Inflammatory macrophage treated with lipopolysaccharide for 1 hour (primary cell): ENCODE results near the gene BCL2L11.

ENCODE experiments used
- DNase-seq, 2 donors: peaks; one replicate each; pipeline ENCODE4 v3.0.0-alpha.2; 2020 to 2022

The BCL2L11 gene

DNA sequence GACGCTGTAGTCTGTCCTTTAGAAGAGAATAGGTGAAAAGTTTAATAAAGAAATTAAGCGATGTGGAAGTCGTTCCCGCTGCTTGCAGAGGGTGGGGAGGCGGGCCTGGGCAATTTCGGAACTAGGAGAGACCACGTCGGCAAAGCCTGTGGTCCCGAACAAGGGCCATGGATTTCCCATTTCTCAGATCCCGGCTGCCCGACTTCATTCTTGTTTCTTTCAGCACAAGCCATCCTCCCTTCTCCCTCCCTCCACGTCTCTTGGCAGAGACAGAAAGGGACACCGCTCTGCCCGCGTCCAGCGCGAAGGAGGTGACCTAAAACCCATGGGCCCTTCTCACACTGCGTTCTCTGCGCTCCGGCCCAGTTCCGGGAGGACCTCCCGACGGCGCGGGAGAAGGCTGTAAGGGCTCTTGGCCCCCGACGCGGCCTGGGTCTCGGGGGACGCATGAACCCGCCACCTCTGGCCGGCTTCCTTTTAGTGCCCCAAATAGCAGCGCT, 2.2 kb upstream of the BCL2L11 start:
- peak in 1 of 2 donors; percentile 20 for DNase-seq

DNA sequence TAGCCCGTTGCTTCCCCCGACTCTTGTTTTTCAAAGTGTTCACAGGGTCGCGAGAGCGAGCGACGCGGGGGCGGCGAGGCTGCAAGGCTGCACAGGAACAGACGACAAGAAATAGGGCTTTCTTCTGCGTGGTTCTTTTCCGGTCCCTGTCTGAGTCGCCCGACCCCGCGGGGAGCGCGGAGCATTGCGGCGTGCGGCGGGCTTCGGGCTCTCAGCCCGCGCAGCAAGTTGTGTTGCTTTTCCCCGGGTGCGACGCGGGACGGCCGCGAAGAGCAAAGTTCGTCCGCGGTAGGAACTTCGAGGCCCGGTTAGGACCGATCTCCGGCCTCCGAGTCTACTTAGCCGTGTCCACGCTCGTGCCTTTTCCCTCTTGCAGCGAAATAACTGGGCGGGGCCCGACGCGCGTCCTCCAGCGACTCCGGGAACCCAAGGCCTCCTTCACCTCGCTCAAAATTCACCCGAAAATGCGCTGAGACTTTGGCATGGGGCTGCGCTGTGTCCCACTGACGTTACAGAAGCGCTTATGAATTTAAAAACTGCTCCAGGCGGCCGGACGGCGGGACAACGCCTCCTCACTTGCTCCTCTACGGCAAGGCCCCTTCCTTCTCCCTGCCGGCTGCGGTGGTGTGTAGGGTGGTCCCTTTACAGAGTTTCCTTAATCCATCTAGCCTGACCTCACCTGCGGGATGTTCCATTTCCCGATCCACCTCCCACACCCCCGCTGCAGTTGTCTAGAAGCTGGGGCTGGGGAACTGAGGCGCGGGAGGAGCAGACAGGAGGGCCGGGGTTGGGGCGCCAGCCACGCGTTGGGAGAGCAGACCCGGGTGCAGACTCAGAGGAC, 1.5 kb upstream of the BCL2L11 start:
- DNase-seq: peak in 1 of 2 donors; percentile 16

- DNase-seq: peak in 1 of 2 donors; percentile 27
Observed at GRCh38 chr2:111119822-111120252, 877 bp upstream of the BCL2L11 start.

- peak; percentile 52 to 57 for DNase-seq
Observed at GRCh38 chr2:111121028-111121827, 514 bp downstream of the BCL2L11 start.

GRCh38 chr2:111121828-111122630, 1.3 kb downstream of the BCL2L11 start:
- peak; percentile 79 to 89 for DNase-seq

DNA sequence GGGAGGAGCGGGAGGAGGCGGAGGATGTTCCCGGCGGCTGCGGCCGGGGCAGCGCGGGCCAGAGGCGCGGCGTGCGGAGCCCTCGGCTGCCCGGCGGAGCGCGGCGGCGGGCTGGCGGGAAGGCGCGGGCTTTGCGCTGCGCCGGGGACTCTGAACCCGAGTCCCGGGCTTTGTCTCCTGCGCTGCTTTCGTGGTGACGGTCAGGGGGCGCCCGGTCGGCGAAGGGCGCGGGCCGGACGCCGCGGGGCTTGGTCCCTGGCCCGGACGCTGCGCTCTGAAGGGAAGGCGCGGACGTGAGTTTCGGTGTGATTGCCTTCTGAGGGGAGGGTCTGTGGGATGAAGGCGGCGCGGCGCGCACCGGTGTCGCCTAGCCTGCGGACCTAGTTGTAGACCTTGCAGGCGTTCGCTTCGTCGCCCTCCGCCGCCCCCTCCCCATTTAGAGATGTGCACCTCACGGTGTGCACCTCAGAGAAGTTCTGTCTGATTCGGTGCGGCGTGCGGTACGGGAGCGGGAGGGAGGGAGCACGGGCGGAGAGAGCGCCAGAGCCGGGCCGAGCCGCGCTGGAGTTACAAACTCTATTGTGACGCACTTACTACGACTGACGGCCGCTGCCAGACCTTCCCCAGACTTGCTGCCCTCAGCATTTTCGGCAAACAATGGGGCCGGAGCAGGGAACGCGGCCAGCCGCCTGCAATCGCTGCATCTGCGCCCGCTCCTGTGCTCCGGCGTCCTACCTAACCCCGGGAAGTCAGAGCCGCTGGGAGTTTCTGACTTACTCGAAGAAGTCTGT, 2.1 kb downstream of the BCL2L11 start:
- peak; percentile 49 to 66 for DNase-seq

DNA sequence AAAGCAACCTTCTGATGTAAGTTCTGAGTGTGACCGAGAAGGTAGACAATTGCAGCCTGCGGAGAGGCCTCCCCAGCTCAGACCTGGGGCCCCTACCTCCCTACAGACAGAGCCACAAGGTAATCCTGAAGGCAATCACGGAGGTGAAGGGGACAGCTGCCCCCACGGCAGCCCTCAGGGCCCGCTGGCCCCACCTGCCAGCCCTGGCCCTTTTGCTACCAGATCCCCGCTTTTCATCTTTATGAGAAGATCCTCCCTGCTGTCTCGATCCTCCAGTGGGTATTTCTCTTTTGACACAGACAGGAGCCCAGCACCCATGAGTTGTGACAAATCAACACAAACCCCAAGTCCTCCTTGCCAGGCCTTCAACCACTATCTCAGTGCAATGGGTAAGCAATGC, 3.0 kb downstream of the BCL2L11 start:
- no peak for DNase-seq

DNA sequence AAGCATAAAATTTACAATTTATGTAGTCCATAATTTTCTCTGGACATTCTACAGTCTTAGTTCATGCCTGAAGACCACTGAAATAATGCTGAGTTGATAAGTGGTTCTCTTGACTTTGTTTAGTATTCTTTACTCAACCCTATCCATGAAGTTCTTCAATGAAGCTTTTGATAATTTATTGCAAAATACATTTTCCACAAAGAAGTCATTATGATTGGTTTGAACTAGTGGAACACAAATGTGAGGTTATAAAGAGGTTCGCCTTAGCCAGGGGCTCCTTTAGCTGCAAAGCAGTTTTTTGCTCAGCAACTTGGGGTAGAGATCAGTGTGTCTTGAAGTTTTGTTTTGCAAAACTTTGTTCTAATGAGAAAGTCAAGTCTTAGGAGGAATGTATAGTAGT, 5.9 kb downstream of the BCL2L11 start:
- DNase-seq: no peak

GRCh38 chr2:111127351-111127750, 6.6 kb downstream of the BCL2L11 start:
- DNase-seq: no peak

GRCh38 chr2:111128096-111128495, 7.4 kb downstream of the BCL2L11 start:
- peak; percentile 70 to 73 for DNase-seq

DNA sequence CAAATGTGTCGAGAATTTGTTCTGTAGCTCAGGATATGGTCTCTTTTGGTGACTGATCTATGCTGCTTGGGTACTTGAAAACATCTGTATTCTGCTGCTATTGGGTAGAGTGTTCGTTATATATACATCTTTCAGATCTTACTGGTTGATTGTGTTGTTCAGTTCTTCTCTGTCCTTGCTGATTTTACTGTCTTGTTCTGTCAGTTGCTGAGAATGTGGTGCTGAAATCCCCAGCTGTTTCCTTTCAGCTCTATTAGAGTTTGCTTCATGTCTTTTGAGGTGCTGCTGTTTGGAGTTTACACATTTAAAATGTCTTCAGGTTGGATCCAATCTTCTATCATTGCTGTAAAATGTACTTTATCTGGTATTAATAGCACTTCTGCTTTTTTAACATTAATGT, 12.9 kb downstream of the BCL2L11 start:
- DNase-seq: no peak

- no peak for DNase-seq
Observed at GRCh38 chr2:111134055-111134454, 13.3 kb downstream of the BCL2L11 start.

DNA sequence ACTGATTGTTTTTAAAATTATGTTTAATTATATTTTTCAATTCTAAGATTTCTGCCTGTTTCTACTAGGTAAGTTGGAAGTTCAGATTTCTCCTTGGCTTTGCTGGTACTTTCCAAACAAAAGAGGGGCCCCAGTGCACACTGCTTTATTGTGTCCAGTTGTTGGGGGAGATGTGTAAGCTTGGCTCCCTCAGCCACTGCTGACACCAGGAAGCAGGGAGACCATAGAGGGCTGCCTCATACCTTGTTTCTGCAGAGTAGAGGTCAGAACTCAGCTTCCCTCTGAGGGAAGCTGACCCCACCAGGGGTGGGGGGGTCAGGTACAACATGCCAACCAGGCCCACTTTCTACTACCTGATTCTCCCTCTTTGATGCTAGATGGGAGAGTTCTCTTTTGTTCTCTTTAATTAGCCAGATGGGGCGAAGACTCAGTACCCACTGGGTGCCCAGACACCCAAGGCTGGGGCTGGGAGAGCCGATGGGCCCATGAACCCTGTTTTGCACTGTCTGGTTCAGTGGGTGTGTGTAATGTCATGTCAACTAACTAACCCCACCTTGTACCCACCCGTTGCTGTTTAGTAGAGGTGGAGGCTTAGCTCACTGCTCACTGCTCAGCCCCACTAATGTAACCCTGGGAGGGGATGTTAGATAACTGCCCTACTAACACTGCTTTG, 14.7 kb downstream of the BCL2L11 start:
- no peak for DNase-seq

DNA sequence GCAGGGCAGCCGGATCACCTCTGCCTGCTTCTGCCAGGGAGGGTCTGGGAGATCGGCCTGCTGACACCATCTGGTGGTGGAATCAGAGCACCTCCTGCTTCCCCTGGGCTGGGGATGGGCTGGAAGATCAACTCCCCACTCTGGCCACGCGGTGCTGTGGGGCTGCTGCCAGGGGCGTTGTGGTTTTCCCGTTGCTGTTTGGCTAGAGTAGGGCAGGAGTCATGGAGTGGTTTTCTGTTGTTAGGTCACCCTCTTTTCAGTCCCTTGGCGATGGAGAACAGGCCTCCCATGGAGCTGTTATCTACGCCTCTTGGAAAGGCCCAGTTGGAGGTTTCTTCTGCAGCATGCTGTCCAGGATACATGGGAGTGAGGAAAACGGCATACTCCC, 15.2 kb downstream of the BCL2L11 start:
- DNase-seq: peak; percentile 13 to 24

GRCh38 chr2:111138839-111139238, 18.1 kb downstream of the BCL2L11 start:
- DNase-seq: no peak

GRCh38 chr2:111139637-111140317, 19.1 kb downstream of the BCL2L11 start:
- DNase-seq: no peak

DNA sequence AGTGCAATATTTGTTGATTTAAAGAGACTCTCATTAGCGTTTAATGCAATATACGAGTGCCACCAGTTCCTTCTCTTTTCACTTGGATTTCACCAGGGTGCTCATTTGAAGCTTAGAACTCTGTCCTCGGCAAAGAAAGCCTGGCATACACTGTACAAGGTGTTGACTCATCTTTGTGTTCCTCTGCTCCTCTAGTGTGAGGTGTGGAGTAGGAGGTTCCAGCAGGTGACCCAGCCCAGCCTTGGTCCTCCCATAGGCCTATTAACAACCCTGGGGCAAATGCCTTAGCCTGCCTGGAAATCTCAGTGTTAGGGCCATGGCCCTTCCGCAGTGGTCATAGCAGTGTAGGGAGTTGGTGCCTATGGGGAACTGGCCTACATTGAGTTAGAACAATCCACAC, 20.1 kb downstream of the BCL2L11 start:
- DNase-seq: no peak

- no peak for DNase-seq
Observed at GRCh38 chr2:111142101-111142500, 21.4 kb downstream of the BCL2L11 start.

DNA sequence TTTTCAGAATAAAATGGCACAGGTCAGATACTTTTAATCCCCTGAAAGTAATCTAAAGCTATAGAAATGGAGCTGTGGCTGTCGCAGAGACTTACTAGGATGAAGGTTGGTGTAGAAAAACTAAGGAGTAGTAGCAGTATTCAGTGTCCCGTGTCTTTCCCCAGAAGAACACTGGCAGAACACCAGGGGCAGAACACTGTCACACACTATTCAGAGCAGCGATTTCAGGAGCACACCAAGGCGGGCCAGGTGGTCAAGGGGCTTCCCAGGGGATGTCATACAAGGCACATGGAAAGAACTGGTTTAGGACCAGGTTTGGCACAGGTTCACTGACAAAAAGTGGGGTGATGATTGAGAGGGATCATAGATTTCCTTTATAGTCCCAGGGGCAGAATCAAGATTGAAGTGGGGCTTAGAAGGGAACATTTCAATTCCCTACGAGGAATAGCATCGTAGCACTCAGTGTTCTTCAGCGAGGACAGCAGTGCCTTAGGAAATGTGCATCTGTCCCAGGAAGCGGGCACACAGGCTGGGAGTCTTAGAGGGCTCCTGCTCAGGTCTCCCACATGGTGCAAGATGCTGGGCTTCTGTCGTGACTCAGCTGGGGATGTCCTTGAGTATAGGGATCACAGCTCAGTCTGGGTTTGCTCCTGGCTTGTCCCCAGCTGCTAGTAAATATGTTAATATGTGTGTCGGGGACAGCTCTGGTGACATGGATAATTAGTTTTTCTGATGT, 22.6 kb downstream of the BCL2L11 start:
- DNase-seq: no peak

- DNase-seq: no peak
Observed at GRCh38 chr2:111143843-111144198, 23.1 kb downstream of the BCL2L11 start.
